Germinal center (tissue), 1 donor: ENCODE results near the gene ICA1.

ENCODE experiments used
- DNase-seq: peaks from one replicate; pipeline ENCODE4 v3.0.0; 2012; ENCODE audit warnings: mixed read lengths, low spot score

Gene ICA1

DNA sequence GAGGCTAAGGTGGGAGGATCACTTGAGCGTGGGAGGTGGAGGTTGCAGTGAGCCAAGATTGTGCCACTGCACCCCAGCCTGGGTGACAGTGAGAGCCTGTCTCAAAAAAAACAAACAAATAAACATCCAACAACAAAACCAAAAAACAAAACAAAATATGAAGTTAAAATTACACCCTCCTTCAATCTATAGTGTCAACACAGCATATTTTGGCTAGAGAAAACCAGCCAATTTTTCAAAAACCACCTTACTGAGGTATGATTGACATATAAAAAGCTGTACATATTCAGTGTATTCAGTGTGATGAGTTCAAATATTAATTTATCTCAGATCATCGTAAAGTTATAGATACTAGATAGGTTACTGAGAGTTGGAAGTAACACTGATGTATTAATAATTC, 102.4 kb downstream of the ICA1 start:
- no peak for DNase-seq

- no peak for DNase-seq
Measured at GRCh38 chr7:8157296-8157695, 104.7 kb downstream of the ICA1 start.

GRCh38 chr7:8155836-8156235, 106.1 kb downstream of the ICA1 start:
- no peak for DNase-seq

- DNase-seq = no peak
Measured at GRCh38 chr7:8154272-8154671, 107.7 kb downstream of the ICA1 start.

- no peak for DNase-seq
Measured at GRCh38 chr7:8152489-8153192, 109.3 kb downstream of the ICA1 start.

DNA sequence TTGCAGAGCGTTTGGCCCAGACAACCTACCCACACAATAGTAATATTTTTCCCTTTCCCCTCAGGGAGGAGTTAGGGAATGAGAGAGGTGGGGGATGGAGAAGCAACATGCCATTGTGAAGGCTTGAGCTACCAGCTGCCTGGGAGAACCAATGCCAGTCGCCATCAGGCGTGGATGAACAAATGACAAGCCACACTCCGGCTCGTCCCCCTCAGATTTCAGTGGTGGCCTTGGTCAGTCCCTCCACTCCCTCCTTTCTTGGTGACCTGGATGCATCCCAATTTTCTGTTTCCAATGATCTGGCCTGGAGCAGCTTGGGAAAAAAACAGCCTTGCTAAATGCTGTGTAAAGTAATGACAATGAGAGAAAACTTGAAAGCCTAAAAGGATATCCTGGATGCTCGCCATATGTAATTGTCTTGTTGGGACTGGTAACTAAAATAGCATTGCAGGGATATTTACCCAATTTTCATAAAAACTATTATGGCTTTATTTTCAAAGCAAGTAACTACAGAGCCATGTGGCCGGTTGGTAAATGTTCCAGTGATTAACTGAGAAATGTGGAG, 110.7 kb downstream of the ICA1 start:
- DNase-seq = no peak

- DNase-seq = no peak
Measured at GRCh38 chr7:8149222-8149621, 112.7 kb downstream of the ICA1 start.

GRCh38 chr7:8147760-8148463, 114.1 kb downstream of the ICA1 start:
- no peak for DNase-seq

DNA sequence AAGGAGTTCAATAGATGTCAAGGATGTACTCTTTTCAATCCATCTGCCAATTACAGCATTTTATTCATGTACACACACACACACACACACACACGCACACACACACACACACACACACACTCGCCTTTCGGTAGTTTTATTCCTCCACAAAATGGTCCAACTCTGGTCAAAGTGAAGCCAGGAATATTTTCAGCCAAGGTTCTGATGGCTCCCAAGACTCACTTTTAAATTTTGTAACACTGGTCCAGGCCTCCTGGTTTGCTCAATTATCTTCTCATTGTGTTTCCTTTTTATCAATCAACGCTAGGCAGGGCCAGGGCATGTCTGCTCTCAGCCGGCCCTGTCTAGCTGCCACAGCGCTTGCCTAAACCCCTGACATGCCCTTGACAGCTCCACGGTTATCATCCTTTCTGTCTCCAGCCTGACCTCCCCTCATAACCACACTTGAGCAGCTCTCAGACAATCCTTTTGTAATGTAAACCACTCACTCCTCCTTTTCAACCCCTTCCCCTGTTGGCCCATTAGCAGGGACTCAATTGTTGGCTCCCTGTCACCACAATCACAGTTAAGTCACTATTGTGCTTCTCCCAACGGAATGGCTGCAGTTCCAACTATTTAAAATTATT, 115.1 kb downstream of the ICA1 start:
- no peak for DNase-seq

DNA sequence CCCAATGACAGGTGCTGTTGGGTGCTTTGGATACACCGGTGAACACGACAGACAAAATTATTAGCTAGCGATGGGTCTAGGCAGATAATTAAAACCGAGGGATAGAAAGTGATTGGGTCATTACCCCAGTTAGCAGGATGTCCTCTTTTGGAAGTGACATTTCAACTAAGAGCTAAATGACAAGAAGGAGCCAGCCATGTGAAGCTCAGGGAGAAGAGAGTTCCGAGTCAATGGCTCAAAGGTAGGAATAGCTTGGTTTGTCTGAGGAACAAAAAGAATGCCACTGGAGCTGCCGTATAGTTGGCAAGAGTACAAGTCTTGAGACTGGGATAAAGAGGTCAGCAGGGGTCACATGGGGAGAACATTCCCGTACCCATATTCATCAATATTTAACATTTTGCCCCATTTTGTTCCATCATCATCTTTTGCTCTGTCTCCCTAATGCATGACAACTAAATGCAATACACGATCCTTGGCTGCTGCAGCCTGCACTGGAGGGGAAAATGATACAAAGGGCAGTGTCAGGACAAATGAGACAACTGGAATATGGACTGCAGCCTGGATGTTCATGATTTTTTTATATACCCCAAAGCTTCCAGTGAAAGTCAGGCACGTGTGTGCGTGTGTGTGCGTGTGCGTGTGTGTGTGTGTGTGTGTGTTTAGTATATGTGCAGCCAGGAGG, 115.7 kb downstream of the ICA1 start:
- no peak for DNase-seq

- no peak for DNase-seq
Measured at GRCh38 chr7:8144856-8145255, 117.1 kb downstream of the ICA1 start.

DNA sequence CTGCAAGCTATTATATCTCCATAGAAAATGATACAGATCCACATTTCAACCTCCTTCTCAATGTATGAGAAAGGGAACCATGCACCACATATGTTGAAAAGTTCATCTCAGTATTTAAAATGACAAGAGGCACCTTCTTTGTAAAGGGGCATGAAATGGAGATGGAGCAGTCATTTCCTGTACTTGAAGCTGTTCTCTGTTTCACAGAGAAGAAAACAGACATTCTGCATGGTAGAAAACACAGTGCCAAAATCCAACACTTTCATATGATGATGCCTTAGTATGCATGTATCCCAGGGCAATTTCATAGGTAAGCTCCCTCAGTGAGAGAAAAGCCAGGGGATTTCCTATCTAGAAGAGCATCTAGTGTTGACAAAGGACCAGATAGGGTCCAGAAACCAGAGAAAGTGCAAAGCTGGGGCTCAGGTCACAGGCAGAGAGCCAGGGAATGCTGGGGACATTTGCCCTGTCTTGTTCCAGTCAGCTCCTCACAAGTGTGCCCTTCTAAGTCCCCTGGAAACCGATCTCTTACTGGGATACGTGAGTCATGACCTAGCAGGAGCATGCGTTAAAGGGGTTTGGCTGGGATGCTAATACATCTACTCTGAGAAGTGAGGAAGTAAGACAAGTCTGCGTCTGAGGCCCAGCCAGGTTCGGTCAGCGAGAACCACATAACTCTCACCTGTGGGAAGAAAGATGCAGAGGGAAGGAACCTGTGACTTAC, 118.7 kb downstream of the ICA1 start:
- DNase-seq = no peak

DNA sequence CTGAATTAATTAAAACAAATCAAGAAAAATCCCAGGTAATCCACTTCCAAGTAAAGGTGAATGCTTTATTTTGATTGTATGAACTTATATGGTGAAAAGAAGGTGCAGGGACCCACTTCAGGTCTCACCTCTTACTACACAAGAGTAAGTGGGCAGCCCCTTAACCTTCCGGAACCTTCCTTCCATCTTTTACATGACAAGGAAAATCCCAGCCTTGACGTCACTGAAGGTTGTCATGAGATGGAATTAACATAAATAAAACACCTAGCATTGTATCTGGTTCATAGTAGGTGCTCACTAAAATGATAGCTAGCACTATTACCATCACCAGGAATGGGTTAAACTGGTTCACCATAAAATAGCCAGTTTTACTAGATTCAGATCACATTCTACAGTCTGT, 119.5 kb downstream of the ICA1 start:
- no peak for DNase-seq

DNA sequence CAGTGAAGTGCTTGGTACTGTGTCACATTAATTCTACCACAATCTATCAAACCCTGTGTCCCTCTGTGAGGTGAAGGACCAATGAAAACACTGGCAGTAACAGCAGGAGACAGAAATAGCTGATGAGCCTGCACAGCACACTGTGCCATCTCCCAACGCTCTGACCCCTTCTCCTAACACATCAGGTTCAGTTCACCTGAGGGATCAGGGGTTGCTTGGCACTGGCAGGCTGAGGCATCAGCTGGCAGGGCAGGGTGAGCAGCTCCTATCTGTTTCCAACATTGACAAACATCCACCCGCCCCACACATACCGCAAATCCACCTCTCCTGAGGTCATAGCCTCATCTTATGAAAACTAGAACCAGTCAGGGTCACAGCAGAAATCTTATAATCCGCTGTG, 120.9 kb downstream of the ICA1 start:
- DNase-seq = no peak

GRCh38 chr7:8136051-8136730, 125.8 kb downstream of the ICA1 start:
- no peak for DNase-seq

- no peak for DNase-seq
Measured at GRCh38 chr7:8135417-8135816, 126.5 kb downstream of the ICA1 start.

DNA sequence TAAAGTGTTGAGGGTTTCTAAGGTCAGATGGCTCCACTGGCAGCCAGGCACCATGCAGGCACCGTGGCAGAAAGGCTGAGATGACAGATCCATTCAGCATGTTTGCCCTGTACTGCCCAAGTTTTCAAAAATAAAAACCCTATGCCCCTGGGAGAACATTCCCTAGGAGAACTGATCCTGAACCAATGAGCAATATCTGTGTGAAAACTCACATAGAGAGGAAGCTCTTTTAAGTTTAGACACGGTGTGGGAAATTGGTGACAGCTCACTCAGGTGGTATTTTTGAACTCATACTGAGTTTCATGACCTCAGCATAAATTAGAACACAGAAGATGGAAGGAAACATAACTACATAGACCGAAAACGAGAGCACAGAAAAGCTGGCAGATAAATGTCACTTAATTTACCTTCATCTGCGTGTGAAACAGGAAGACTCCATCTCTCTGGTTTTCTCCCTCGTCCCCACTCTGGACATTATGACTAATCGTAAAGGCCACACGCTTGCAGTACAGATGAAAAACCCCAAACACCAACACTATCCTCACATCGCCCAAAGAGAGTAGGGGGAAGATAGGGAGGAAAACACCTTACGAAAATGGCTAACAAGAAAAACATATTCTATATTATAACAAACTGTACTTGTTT, 127.8 kb downstream of the ICA1 start:
- DNase-seq = no peak

GRCh38 chr7:8133188-8133848, 128.6 kb downstream of the ICA1 start:
- no peak for DNase-seq

GRCh38 chr7:8131694-8132605, 130.0 kb downstream of the ICA1 start:
- no peak for DNase-seq
